Thyroid gland (tissue), 4 donors: ENCODE measurements around the gene SLC25A1.

Source experiments
- POLR2A ChIP-seq, 2 donors: fragments of 450-650 bp; IDR thresholded peaks; one replicate each; pipeline ENCODE4 v1.6.1; 2017; ENCODE audit warnings: antibody characterized with exemption in 2 of 2, mild to moderate bottlenecking in 2 of 2, moderate library complexity in 1 of 2
- TF ChIP-seq, protein P1 (sequence below), 6 experiments: fragments of 200-600 bp in 3 of 6; fragments of 450-650 bp in 3 of 6; sonication (generic) in 3 of 6; IDR thresholded peaks; one replicate each; pipeline ENCODE4 v1.5.1; 2016 to 2019; ENCODE audit warnings: antibody characterized with exemption in 6 of 6, mild to moderate bottlenecking in 2 of 6, inconsistent platforms in 1 of 6, moderate library complexity in 1 of 6

DNA sequence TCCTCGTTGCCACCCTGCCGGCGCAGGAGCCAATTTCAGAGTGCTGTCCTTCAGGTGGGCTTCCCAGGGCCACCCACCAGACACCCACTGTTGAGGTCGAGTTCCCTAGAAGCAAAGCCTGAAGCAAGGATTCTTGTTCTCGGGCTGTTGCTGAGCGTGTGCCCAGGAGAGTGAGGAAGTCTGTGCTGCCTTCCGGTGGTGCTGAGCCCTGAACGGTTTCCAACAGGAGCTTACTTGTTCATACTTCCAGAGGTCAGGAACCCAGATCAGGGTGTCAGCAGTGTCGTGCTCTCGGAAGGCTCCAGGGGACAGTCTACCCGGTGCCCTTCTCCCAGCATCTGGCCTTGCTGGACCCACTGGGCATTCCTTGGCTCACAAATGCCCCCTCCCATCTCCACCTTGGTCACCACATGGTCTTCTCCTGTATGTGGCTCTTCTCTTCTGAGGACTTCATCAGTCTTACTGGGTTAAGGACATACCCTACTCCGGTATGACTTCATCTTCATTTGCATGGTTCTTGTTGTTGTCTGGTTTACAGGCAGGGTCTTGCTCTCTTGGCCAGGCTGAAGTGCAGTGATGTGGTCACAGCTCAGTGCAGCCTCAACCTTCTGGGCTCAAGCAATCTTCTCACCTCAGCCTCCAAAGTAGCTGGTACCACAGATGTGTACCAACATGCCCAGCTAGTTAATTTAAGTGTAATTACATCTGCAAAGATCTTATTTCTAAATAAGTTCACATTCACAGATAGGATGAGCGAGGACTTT, 11.2 kb downstream of the SLC25A1 start:
- TF ChIP-seq, protein P1, sequence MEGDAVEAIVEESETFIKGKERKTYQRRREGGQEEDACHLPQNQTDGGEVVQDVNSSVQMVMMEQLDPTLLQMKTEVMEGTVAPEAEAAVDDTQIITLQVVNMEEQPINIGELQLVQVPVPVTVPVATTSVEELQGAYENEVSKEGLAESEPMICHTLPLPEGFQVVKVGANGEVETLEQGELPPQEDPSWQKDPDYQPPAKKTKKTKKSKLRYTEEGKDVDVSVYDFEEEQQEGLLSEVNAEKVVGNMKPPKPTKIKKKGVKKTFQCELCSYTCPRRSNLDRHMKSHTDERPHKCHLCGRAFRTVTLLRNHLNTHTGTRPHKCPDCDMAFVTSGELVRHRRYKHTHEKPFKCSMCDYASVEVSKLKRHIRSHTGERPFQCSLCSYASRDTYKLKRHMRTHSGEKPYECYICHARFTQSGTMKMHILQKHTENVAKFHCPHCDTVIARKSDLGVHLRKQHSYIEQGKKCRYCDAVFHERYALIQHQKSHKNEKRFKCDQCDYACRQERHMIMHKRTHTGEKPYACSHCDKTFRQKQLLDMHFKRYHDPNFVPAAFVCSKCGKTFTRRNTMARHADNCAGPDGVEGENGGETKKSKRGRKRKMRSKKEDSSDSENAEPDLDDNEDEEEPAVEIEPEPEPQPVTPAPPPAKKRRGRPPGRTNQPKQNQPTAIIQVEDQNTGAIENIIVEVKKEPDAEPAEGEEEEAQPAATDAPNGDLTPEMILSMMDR (IDR thresholded peaks at IDR 0.05) = no peak
- TF ChIP-seq POLR2A (IDR thresholded peaks at IDR 0.05) = no peak
